Dermis microvascular lymphatic vessel endothelial cell (primary cell): ENCODE results near the gene NCAPD3. TPM values are rescaled to one million over a fixed set of nuclear protein-coding genes. Genes with fewer than 3 reads are reported as not detected.
"Not testable (repeated sequence)": the region's sequence is repeated elsewhere in the genome, so short reads cannot be mapped to it uniquely, and the experiment has no call there.

Experiments used
- DNase-seq, 2 donors: peaks; one replicate each; pipeline versions ENCODE4 v3.0.0 to v3.0.0-alpha.2; 2010; ENCODE audit warnings: low read depth in 2 of 2
- total RNA-seq: library from RNA; depleted of rRNA; stranded (reverse); fragments of >200 nt; gene quantifications from 2 replicates; pipeline ENCODE4 v1.2.1, GENCODE V29; 2014

Gene NCAPD3
- total RNA-seq, 1 donor from 2014 or later = 19.0 TPM

DNA sequence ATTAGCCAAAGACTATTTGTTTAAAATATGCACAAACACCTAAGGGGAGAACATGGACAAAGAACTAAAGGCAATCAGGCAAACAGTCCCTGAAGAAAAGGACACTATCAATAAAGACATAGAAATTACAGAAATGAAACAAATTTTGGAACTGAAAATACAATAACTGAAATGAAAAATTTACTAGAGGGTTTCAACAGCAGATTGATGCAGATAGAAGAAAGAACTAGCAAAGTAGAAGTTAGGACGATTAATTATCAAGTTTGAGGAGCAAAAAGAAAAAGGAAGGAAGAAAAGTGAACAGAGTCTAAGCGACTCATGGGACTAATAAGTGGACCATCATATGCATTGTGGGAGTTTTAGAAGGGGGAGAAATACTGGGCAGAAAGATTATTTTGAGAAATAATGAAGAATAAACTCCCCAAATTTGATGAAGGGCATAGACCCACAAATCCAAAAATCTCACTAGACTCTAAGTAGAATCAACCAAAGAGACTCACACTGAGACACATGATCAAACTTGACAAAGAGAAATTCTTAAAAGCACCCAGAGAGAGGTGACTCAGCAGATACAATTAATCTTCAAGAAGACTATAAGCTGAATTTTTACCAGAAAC is 92.0 kb downstream of the NCAPD3 start:
- DNase-seq = no peak

- peak in 1 of 2 donors; percentile 76 for DNase-seq
These were observed 97.4 kb downstream of the NCAPD3 start for GRCh38 chr11:134126217-134126822.

- DNase-seq = peak in 1 of 2 donors; percentile 30
These were observed 98.3 kb downstream of the NCAPD3 start for GRCh38 chr11:134125507-134125906.

GRCh38 chr11:134124660-134125451 is 98.9 kb downstream of the NCAPD3 start:
- DNase-seq = peak in 1 of 2 donors; percentile 57

DNA sequence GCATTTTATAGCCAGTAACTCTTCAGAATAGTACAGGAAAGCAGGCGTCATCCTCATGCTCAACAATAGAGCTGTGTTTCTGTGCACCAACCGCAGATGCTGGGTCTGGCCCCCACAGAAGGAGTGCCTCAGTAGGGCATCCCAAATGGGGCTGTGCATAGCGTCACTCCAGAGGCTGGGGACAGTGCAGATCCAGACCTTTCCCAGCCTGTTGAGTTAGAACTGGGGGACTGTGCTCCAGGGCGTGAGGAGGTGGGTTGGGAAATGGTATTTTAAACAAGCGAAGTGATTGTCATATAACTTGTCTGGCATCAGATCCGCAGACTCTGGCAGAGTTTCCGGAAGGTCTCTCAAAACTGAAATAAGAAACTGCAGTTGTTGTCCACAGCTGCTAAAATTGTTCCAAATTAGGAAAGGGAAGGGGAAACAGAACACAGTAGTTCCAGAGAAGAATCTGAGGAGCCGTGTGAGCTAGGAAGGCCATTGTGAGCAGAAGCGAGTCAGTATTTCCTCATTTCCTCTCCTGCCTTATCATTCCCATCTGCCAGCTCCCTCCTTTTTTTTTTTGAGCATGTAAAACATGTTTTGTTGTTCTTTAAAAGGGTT is 102.7 kb downstream of the NCAPD3 start:
- peak in 1 of 2 donors; percentile 76 for DNase-seq

DNA sequence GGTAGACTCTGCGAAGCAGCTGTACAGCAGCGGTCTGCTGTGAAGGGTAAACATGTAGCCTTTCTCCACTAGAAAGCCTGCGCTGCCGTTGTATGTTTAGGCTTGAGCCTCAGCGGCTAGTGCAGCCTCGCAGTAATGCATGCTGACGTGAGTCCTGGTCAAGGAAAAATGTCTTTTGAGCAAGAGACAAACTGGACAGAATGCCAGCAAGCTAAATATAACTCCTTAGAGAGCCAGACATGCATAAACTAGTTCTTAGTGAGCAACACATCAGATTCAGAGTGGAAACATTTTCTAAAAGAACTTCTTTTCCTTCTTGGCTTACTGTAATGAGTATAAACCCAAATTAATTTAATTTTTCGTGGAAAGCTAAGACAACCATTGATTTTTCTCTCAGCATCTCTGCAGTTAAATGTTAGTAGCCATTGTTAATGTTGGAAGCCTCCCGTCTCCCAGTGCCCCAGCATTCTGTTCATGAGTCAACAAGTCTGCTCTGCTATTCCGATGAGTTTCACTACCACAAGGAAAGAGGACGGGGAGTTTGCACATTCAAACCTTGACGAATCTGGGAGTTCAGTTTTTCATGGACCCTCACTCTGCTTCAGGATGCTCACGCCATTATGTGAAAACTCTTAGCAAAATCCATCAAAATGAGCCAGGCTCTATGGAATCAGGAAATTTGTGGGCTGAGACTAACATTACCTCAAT is 103.5 kb downstream of the NCAPD3 start:
- peak in 1 of 2 donors; percentile 59 for DNase-seq

- DNase-seq = peak in 1 of 2 donors; percentile 20
These were observed 104.7 kb downstream of the NCAPD3 start for GRCh38 chr11:134119094-134119493.

DNA sequence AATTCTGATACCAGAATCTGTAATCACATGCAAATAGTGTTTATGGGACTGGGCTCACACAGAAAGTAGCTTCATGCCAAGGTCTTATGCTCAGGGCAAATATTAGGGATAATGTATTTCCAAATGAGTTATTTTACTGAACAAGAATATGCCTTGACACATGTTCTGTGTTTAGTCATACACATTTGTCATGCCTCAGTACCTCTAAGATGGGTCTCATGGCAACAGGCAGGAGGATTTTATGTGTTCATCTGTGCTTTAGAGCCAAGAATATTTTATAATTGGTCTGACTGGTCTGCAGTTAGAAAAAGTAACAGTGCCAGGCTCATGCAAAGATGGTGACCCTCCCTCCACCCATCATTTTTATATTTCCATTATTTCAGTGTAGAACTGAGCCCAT is 105.8 kb downstream of the NCAPD3 start:
- no peak for DNase-seq

- no peak for DNase-seq
These were observed 107.6 kb downstream of the NCAPD3 start for GRCh38 chr11:134116210-134116609.

GRCh38 chr11:134113787-134114186 is 110.0 kb downstream of the NCAPD3 start:
- DNase-seq = not testable (repeated sequence)

- no peak for DNase-seq
These were observed 113.4 kb downstream of the NCAPD3 start for GRCh38 chr11:134110252-134110815.

Other genes with a start within 250 kb of the NCAPD3 start
- gene JAM3, start 154.9 kb downstream of the NCAPD3 start, total RNA-seq = 8.6 and 15.8 TPM in 2 replicates
- 20.4 and 28.1 TPM in 2 replicates for gene VPS26B, start 704 bp upstream of the NCAPD3 start, total RNA-seq
- gene THYN1, start 29.4 kb upstream of the NCAPD3 start, total RNA-seq = 43.5 and 52.0 TPM in 2 replicates
- gene ACAD8, start 29.6 kb upstream of the NCAPD3 start, total RNA-seq = 18.4 and 19.8 TPM in 2 replicates
- gene GLB1L3, start 52.4 kb upstream of the NCAPD3 start, total RNA-seq = not detected in 2 replicates
- 0.25 and 0.39 TPM in 2 replicates for gene GLB1L2, start 108.0 kb upstream of the NCAPD3 start, total RNA-seq
- gene B3GAT1, start 188.3 kb upstream of the NCAPD3 start, total RNA-seq = not detected in 2 replicates